HCT116 (cell line): Measurements from ENCODE around the gene UBTD2. TPM values are rescaled to one million over a fixed set of nuclear protein-coding genes. Genes with fewer than 3 reads are reported as not detected.

Experiments
- ATAC-seq: fragments of 200-7000 bp; cut with Tn5 transposase; 2 replicates; pipeline ENCODE4 v1.9.1; 2020; ENCODE audit warnings: mild to moderate bottlenecking, moderate library complexity
- BruUV-seq: library from RNA; stranded (reverse); fragments of 400-500 nt; replicated peaks from 2 replicates; lab custom pipeline; 2021; lab: Mats Ljungman, UMichigan
- CTCF ChIA-PET: fragments of 300-600 bp; sonication (Branson Sonifier 250); formaldehyde crosslinking; loops from one replicate; lab custom pipeline; 2021; ENCODE audit warnings: antibody characterized with exemption; lab: Charles Lee
- POLR2A ChIA-PET: fragments of 300-600, 350-600 bp; sonication (Branson Sonifier 250); formaldehyde crosslinking; loops from one replicate; lab custom pipeline; 2021; ENCODE audit warnings: antibody characterized with exemption; lab: Charles Lee
- RAD21 ChIA-PET, 2 experiments: fragments of 300-600 bp; sonication (Branson Sonifier 250); formaldehyde crosslinking; loops; one replicate each; lab custom pipeline; 2023; ENCODE audit warnings: low total read pairs in 2 of 2; ENCODE audit not compliant: uncharacterized antibody in 2 of 2, unreplicated experiment in 2 of 2, low non-redundant PET in 1 of 2; lab: Charles Lee
- DNase-seq: peaks from one replicate; pipeline ENCODE4 v3.0.0-alpha.2; 2010; ENCODE audit warnings: low read depth, low spot score
- H2AFZ ChIP-seq: fragments of 200-600 bp; shearing (Covaris generic), sonication (generic); 2 replicates; pipeline ENCODE4 v1.6.1; 2017; ENCODE audit warnings: low read depth, mixed run types, mixed read lengths, antibody characterized with exemption, low read length; ENCODE audit not compliant: poor library complexity, severe bottlenecking
- H3K27ac ChIP-seq: 2 replicates; pipeline ENCODE4 v1.5.1; 2012; ENCODE audit warnings: low read depth, low read length
- H3K27me3 ChIP-seq: fragments of 200-600 bp; sonication (generic); 2 replicates; pipeline ENCODE4 v1.6.1; 2016; ENCODE audit warnings: mixed run types, low read length, mixed read lengths; ENCODE audit not compliant: insufficient read depth
- H3K36me3 ChIP-seq, 2 experiments: fragments of 200-500 bp in 1 of 2; fragments of 200-600 bp in 1 of 2; sonication (Bioruptor generic) in 1 of 2; sonication (generic) in 1 of 2; 2 replicates each; pipeline versions ENCODE4 v1.5.1 to v1.6.1; 2014 to 2016; ENCODE audit warnings: low read length in 2 of 2, inconsistent platforms in 1 of 2, mixed read lengths in 1 of 2, mixed run types in 1 of 2; ENCODE audit not compliant: insufficient read depth in 2 of 2, control insufficient read depth in 1 of 2
- H3K4me1 ChIP-seq, 2 experiments: fragments of 200-600 bp in 1 of 2; sonication (generic) in 1 of 2; 2 replicates each; pipeline versions ENCODE4 v1.5.1 to v1.6.1; 2012 to 2017; ENCODE audit warnings: low read length in 2 of 2, inconsistent platforms in 1 of 2, mild to moderate bottlenecking in 1 of 2, mixed read lengths in 1 of 2, mixed run types in 1 of 2, moderate library complexity in 1 of 2; ENCODE audit not compliant: insufficient read depth in 2 of 2, control insufficient read depth in 1 of 2
- H3K4me2 ChIP-seq: fragments of 200-600 bp; sonication (generic); 2 replicates; pipeline ENCODE4 v1.6.1; 2017; ENCODE audit warnings: mixed run types, low read length, mixed read lengths
- H3K4me3 ChIP-seq, 2 experiments: fragments of 200-600 bp in 1 of 2; sonication (generic) in 1 of 2; replicated peaks in 1 of 2; 2 replicates each; pipeline ENCODE4 v1.5.1; 2011 to 2016; ENCODE audit warnings: low read length in 2 of 2, control low read depth in 1 of 2, low read depth in 1 of 2, mild to moderate bottlenecking in 1 of 2, mixed read lengths in 1 of 2, mixed run types in 1 of 2
- H3K79me2 ChIP-seq: fragments of 200-600 bp; sonication (generic); 2 replicates; pipeline ENCODE4 v1.6.1; 2017; ENCODE audit warnings: mild to moderate bottlenecking, mixed run types, low read length, moderate library complexity, mixed read lengths; ENCODE audit not compliant: insufficient read depth
- H3K9ac ChIP-seq: fragments of 200-600 bp; sonication (generic); 2 replicates; pipeline ENCODE4 v1.6.1; 2016; ENCODE audit warnings: low read length, mixed read lengths
- H3K9me2 ChIP-seq: fragments of 200-600 bp; sonication (generic), shearing (Covaris generic); 2 replicates; pipeline ENCODE4 v1.6.1; 2017; ENCODE audit warnings: mixed run types, mild to moderate bottlenecking, moderate library complexity; ENCODE audit not compliant: insufficient read depth
- H3K9me3 ChIP-seq, 2 experiments: fragments of 200-500 bp in 1 of 2; fragments of 200-600 bp in 1 of 2; sonication (Bioruptor generic) in 1 of 2; sonication (generic) in 1 of 2; 2 replicates each; pipeline ENCODE4 v1.6.1; 2014 to 2017; ENCODE audit warnings: low read length in 2 of 2, mixed read lengths in 2 of 2, inconsistent platforms in 1 of 2, low read depth in 1 of 2, mild to moderate bottlenecking in 1 of 2, mixed run types in 1 of 2, moderate library complexity in 1 of 2; ENCODE audit not compliant: control insufficient read depth in 1 of 2, insufficient read depth in 1 of 2
- H4K20me1 ChIP-seq: fragments of 200-600 bp; sonication (generic), shearing (Covaris generic); 2 replicates; pipeline ENCODE4 v1.6.1; 2017; ENCODE audit warnings: mixed run types, mild to moderate bottlenecking, moderate library complexity; ENCODE audit not compliant: insufficient read depth
- CBX3 ChIP-seq: IDR thresholded peaks from 2 replicates; pipeline ENCODE4 v1.6.1; 2012; ENCODE audit warnings: low read depth
- EGR1 ChIP-seq: IDR thresholded peaks from 2 replicates; pipeline ENCODE4 v1.6.1; 2012; ENCODE audit warnings: low read depth
- EZH2 ChIP-seq: fragments of 200-600 bp; sonication (generic); IDR thresholded peaks from 2 replicates; pipeline ENCODE4 v1.6.1; 2017; ENCODE audit warnings: antibody characterized with exemption, mixed run types
- MAX ChIP-seq: IDR thresholded peaks from 2 replicates; pipeline ENCODE4 v1.6.1; 2012
- POLR2A ChIP-seq: IDR thresholded peaks from 2 replicates; pipeline ENCODE4 v1.7.0; 2011; ENCODE audit warnings: borderline replicate concordance; ENCODE audit not compliant: insufficient read depth, insufficient read length; ENCODE audit errors: extremely low read depth
- POLR2AphosphoS5 ChIP-seq: IDR thresholded peaks from 2 replicates; pipeline ENCODE4 v1.6.1; 2011; ENCODE audit warnings: mild to moderate bottlenecking, low read depth, low read length, moderate library complexity
- RAD21 ChIP-seq: IDR thresholded peaks from 2 replicates; pipeline ENCODE4 v1.6.1; 2012; ENCODE audit warnings: low read depth, mild to moderate bottlenecking
- SP1 ChIP-seq: IDR thresholded peaks from 2 replicates; pipeline ENCODE4 v1.6.1; 2012; ENCODE audit warnings: low read depth
- TCF7L2 ChIP-seq: IDR thresholded peaks from 2 replicates; pipeline ENCODE4 v1.7.0; 2011; ENCODE audit warnings: borderline replicate concordance, inconsistent platforms; ENCODE audit not compliant: insufficient read depth, insufficient read length; ENCODE audit errors: extremely low read depth
- YY1 ChIP-seq: IDR thresholded peaks from 2 replicates; pipeline ENCODE4 v1.6.1; 2011; ENCODE audit warnings: low read length, low read depth, moderate library complexity, mild to moderate bottlenecking; ENCODE audit not compliant: insufficient replicate concordance; ENCODE audit errors: extremely low read depth
- ZFX ChIP-seq: fragments of 450-650 bp; IDR thresholded peaks from 2 replicates; pipeline ENCODE4 v1.6.1; 2017
- ZNF274 ChIP-seq: fragments of 200-500 bp; sonication (Bioruptor generic); IDR thresholded peaks from 2 replicates; pipeline ENCODE4 v1.6.1; 2014; ENCODE audit warnings: mild to moderate bottlenecking, low read depth, low read length, inconsistent platforms
- intact Hi-C: fragments of 100-400 bp; cut with micrococcal nuclease; formaldehyde crosslinking; loops from 2 replicates; pipeline ENCODE4 v1.10.0; 2022
- total RNA-seq: library from RNA; stranded (reverse); gene quantifications from one replicate; pipeline ENCODE4 v1.2.1, GENCODE V29; 2021; ENCODE audit not compliant: unreplicated experiment
- TF ChIP-seq, protein P1 (sequence below): IDR thresholded peaks from 2 replicates; pipeline ENCODE4 v1.6.1; 2012

The UBTD2 gene
- total RNA-seq, 1 experiment from 2014 or later: 15.9 TPM

GRCh38 chr5:172235827-172236736 lies 47.5 kb downstream of the UBTD2 start:
- BruUV-seq: no TSS peak
- no peak for DNase-seq
- Histone ChIP-seq H4K20me1 (no peaks in the 10 kb centered on the region), H3K27me3 (no peaks in the 10 kb centered on the region), H3K9ac (no peak overlapping the region), H3K27ac (no peak overlapping the region), H2AFZ (no peak overlapping the region), H3K9me2 (no peaks in the 10 kb centered on the region), H3K9me3 (no peaks in the 10 kb centered on the region), H3K4me2 (no peak overlapping the region), H3K4me1 (peaks cover 0 to 4% of the 10 kb centered on the region in 2 experiments; a peak in 1 of 4 replicates), H3K79me2 (no peaks in the 10 kb centered on the region), H3K36me3 (peaks cover 0 to 4% of the 10 kb centered on the region in 2 experiments; a peak in 1 of 4 replicates), H3K4me3 (no peak overlapping the region)
- ChIA-PET RAD21 (no interaction called here), CTCF (no interaction called here), POLR2A (no interaction called here)
- intact Hi-C loops: no loop called here
- ATAC-seq: no peak
- TF ChIP-seq POLR2A: no peak

GRCh38 chr5:172235132-172235780 lies 48.3 kb downstream of the UBTD2 start:
- RAD21 ChIA-PET: no interaction called here
- ATAC-seq: no peak
- no peak overlapping the region for H3K27ac ChIP-seq
- H3K9me2 ChIP-seq: no peaks in the 10 kb centered on the region
- H3K9ac ChIP-seq: no peak overlapping the region
- no peak overlapping the region for H3K4me2 ChIP-seq
- CTCF ChIA-PET: no interaction called here
- peaks cover 0 to 4% of the 10 kb centered on the region in 2 experiments; a peak in 1 of 4 replicates for H3K4me1 ChIP-seq
- H3K36me3 ChIP-seq: peaks cover 0 to 5% of the 10 kb centered on the region in 2 experiments; a peak in 1 of 4 replicates
- H2AFZ ChIP-seq: no peak overlapping the region
- TF ChIP-seq EZH2 (no peak), MAX (no peak), TCF7L2 (no peak), YY1 (no peak), RAD21 (no peak), ZNF274 (no peak), POLR2AphosphoS5 (no peak), SP1 (no peak), CBX3 (no peak), EGR1 (no peak), POLR2A (no peak), ZFX (no peak)
- TF ChIP-seq, protein P1, sequence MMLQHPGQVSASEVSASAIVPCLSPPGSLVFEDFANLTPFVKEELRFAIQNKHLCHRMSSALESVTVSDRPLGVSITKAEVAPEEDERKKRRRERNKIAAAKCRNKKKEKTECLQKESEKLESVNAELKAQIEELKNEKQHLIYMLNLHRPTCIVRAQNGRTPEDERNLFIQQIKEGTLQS: no peak
- H3K27me3 ChIP-seq: no peaks in the 10 kb centered on the region
- intact Hi-C loops: no loop called here
- no peaks in the 10 kb centered on the region for H3K79me2 ChIP-seq
- H4K20me1 ChIP-seq: no peaks in the 10 kb centered on the region
- no peak overlapping the region for H3K4me3 ChIP-seq
- no peak for DNase-seq
- POLR2A ChIA-PET: no interaction called here
- BruUV-seq: no TSS peak
- no peaks in the 10 kb centered on the region for H3K9me3 ChIP-seq
